Upper lobe of left lung (tissue), 4 donors: ENCODE results near the gene FPR2.

Source experiments
- CTCF ChIP-seq, 6 experiments: fragments of 450-650 bp in 4 of 6; fragments of 200-600 bp in 2 of 6; sonication (generic) in 2 of 6; IDR thresholded peaks; one replicate each; pipeline ENCODE4 v1.5.1; 2016 to 2019; ENCODE audit warnings: antibody characterized with exemption in 6 of 6
- EP300 ChIP-seq, 4 donors: sonication (generic); formaldehyde crosslinking; IDR thresholded peaks; one replicate each; pipeline ENCODE4 v1.5.1; 2017; ENCODE audit warnings: antibody characterized with exemption in 4 of 4, control low read depth in 2 of 4
- POLR2A ChIP-seq, 4 donors: fragments of 450-650 bp; IDR thresholded peaks; one replicate each; pipeline ENCODE4 v1.5.1; 2016 to 2017; ENCODE audit warnings: antibody characterized with exemption in 4 of 4, mild to moderate bottlenecking in 2 of 4
- POLR2AphosphoS5 ChIP-seq, 2 donors: sonication (generic); formaldehyde crosslinking; IDR thresholded peaks; one replicate each; pipeline ENCODE4 v1.5.1; 2017; ENCODE audit warnings: antibody characterized with exemption in 2 of 2

- TF ChIP-seq POLR2A (IDR thresholded peaks at IDR 0.05) (no peak), CTCF (IDR thresholded peaks at IDR 0.05) (no peak), POLR2AphosphoS5 (IDR thresholded peaks at IDR 0.05) (no peak), EP300 (IDR thresholded peaks at IDR 0.05) (no peak)
Measured at GRCh38 chr19:51766461-51766860, 5.5 kb downstream of the FPR2 start.
